ENCODE results near the gene ADAMTS5.

ADAMTS5 gene

DNA sequence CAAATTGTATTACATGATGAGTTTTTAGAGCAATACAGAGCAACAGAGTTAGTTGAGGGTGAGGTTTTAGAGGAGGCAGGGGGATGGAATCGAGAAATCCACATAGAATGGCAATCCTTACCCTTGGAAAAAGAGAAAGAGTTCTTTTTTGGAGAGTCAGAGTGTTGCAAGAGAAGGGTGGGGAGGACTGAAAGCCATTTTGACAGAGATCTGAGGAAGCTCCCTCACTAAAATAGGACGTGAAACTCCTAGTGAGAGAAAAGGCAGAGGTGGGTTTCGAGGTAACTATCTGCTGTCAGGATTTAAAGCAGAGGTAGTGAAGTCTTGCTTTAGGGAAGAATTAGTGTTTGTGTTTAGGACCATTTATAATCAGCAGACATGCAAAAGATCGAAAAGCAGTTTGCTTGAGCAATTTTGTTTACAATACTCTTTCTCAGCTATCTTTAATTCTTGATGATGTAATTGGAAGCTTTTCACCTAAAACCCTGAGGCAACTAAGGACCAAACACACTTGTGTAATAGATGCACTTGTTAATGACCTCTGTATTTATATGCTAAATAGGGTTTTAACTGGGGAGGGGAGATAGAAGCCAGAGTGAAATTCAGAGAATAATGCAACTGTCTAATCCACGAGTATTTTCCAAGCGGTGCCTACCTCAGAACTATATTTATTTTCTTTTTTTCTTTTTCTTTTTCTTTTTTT lies 20.0 kb downstream of the ADAMTS5 start:
- no peak for FAIRE-seq

DNA sequence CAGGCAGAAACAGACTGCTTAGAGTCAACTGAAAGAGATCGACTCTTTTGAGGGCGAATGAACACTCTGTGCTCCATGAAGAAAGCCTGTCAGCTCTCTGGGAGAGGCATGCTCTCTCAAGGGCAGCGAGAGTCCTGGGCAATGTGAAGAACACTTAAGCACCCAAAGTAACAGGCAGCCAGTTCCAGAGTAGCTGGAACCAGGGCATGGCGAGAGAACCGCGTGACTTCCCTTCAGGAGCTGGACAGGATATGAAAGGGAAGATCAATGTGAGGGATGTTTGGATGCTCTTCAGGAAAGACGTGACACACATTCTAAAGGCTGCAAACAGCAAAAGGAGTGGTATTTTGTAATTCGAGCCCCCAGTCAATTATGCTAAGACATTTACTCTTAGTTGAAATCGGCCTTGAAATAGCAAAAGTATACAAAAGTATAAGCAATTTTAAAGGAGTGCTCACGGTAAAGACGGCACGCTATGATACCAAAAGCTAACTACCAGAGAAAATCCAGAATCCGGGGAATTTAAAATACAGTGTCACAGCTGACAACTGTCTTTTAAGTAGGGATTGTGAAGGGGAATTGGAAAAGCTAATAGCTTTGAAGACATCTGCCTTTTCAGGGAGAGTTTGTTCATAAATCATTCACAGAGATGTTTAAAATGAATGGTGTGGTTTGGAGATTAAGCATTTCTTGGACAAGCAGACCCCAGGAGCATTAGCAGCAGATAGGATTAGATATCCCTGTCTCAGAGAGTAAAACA lies 20.8 kb downstream of the ADAMTS5 start:
- no peak for FAIRE-seq

DNA sequence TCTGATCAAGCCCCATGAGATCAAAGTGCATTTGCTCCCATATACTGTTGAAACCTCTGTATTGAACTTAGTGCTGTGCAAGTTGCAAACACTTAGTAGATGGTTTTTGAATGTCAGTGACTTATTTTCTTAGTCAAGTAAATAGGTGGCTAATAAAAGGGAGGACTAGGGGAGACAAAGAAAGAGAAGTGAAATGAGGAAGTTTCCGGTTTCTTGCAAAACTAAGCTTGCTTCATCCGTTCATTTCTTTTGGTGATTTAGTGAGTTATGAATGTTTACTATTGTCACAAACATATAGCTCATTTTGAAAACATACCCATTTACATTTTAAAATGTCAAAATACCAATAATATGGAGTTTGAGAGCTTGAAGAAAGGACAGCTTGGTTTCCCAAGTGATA lies 23.0 kb downstream of the ADAMTS5 start:
- FAIRE-seq = no peak

DNA sequence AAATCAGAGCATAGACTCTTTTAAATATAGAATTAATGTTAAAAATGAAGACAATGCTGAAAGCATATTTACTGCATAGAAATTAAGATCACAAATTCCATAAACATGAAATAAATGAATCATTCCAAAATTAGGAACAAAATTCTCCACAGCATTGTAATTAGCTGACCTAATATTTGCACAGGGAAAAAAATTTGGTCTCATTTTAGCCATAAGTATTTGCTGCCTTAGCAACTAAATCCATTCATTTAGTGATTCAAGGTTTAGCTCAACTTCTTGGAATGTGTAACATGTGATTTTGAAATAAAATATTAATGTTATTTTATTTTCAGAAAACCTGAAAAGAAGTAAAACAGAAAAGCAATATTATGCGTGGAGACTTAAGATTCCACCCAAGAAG lies 25.5 kb downstream of the ADAMTS5 start:
- FAIRE-seq = no peak

DNA sequence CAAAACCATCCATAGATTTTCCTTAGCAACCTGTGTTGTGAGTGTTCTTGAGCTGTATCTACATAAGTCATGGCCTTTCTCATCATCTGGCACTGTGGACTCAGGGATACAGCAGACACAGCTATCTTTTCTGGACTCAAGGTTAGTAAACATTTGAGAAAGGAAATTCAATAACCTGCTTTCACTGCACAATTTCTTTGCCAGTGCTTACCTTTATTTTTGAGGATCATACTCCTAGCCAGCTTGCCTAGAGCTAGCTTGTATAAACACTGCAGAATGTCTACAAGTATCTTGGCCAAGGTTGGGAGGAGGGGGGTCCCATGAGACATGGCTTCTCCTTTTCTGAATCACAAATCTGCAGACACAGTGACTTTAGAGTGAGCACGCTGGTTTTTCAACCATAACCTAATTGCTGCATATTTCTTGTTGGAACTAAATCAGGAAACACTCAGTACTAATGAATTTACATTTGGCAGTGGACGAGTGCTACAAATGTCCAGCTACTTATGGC lies 27.2 kb downstream of the ADAMTS5 start:
- no peak for FAIRE-seq

DNA sequence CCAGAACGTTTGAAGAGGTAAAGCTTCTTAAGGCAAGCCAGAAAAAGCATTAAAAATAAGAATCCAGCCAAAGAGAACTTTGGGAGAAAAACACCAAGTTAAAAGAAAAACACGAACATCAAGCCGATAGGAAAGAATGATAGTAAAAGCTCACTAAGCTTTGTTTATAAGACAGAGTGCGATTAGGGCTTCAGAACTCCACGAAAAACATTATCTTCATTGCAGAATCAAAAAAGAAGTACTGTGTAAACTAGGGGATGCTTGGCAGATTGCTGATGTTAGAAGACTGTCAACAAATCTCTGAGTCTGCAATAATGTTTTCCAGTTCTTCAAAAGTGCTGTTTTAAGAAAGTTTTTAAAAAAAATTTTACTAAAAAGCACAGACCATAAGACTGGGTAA lies 30.2 kb downstream of the ADAMTS5 start:
- FAIRE-seq = no peak

DNA sequence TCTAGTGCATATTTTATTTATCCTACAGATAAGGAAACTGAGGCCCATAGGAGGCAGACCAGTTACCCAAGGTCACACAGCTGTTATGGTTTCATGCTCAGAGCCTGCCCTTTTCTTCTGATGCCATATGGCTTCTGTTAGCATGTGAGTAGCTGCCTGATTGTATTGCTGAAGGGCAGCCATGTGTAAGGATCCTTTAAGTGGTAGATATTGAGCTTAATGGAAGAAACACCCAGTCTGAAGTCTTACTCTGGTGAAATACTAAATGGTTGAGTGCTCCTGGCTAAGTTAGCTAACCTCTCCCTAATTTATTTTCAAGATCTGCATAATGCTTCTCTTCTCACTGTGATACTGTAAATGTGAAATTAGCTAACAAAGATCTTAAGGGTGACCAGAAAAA lies 30.9 kb downstream of the ADAMTS5 start:
- no peak for FAIRE-seq

DNA sequence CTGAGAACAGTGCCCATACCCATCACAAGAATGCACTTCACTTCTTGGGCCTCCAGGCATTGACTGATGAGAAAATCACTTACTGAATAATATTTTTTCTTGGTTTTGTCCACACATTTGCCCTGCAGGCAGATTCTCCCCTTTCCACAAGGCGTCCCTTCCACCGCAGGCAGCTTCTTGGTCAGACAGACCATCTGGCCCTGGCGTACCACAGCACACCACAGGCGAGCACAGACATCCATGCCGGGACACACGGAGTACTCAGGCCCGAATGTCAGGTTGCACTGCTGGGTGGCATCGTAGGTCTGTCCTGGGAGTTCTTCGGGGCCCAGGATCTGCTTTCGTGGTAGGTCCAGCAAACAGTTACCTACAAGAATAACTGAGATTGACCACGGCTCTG lies 32.5 kb downstream of the ADAMTS5 start:
- FAIRE-seq = no peak

DNA sequence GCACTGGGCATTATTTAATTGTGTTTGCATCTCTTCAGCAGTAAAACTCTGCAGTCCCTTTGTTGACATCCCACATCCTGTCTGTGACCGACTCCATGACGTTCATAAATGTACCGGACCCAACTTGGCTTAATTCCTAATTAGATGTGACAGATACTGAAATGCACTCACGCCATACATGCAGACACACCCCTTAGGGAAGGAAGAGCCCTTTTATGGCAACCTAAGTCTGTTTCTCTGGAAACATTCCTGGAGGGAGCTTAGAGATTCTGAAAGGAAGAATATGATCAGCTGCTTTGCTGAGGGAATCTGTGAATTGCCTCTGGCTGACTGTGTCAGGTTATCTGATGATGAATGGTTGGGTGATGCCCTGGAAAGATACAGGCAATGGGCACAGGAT lies 33.4 kb downstream of the ADAMTS5 start:
- FAIRE-seq = no peak

DNA sequence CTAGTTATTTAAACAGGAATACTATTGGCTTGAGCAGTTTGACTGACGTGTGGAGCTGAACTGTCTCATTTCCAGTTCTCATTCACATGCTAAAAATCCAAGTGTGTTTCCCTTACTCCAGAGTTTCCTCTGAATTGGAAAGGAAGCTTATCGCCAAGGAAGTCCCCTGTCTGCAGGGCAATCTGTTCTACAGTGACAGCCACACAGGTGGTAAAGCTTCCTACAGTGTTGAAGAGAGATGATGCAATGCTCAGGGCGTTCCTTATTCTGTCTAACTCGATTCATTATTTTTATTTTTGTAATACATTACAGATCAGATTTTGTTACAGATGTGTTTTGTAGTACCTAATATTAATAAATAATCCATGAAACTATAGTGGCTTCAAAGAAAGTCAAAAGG lies 41.3 kb downstream of the ADAMTS5 start:
- FAIRE-seq = no peak

DNA sequence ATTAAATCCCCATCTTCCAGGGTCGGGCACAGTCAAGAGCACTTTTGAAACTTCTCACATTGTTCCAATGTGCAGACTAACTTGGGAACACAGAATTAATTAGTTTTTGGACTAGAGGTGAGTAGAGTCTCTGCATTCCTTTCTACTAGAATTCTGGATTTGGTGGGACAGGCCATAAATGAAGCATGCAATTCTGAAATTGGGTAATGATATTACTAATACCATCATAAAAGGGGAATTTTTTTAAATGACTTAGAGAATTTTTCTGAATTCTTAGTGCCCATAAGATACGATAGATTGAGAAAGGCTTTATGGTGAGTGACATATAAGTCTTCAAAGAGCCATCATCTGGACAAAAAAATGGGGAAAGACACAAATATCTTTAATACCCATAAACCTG lies 41.8 kb downstream of the ADAMTS5 start:
- FAIRE-seq = no peak

DNA sequence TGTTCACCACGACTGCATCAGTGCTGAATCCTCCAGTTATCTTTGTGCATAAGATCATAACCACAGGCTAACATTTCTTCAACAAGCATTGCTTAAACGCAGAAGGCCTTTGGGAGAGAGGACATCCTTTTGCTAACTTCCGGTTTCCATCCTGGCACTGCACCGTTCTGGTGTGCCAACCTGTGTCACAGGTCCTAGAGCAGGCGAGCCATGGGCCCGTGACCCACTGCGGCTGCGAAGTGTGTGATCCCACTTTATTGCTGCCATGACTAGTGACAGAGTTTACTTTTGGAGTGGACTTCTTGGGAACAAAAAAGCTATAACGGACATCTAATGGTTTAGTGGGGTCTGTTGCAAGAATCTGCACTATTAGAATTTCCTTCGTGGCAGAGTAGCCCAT lies 42.9 kb downstream of the ADAMTS5 start:
- FAIRE-seq = no peak

DNA sequence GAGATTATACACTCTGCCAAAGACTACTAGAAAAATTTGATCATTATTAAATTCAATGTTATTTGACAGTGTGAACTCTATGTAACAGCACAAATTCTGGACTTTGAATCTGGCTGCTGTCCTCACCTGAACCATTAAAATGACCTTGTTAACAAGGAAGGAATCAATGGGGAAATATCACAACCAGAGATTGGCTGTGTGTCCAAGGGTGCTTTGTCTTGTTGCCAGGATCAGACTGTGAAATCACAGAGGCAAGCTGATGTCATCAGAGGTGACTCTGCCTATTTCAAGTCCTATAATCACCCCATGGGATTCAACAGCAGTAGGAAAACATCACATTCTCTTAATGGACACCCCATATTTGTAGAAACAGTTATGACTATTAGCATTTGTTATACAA lies 46.8 kb downstream of the ADAMTS5 start:
- no peak for FAIRE-seq

DNA sequence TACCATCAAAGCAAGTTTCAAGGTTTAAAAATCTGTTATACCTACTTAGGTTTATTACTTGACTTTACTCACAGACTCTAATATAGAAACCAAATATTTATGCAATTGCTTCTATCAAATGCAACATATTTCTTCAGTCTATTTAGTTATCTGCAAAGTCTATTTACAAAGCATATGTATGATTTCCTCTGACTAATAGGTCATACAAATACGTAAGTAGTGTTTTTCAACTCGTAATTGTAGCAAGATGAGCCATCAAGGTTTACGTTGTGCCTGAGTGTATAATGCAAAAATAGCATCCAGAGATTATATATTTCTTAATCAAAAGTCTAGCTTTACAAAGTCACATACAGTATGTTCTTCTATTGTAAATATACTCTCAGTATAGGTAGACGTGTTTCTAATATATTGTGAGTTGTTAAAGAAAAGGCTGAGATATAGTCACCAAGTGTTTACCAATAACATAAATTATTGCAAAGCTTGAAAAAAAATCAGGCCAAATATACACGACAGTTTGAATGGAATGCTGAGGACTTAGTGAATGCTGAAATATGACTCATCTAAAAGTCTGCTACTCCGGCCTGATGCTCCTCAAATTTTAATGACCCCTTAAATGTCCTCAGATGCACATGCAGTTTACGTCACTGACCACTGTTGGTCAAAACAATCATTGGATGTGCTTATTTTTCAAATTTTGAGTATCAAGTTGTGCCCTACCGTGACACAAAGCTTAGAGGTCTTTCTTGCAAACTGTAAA lies 48.4 kb downstream of the ADAMTS5 start:
- FAIRE-seq = no peak

DNA sequence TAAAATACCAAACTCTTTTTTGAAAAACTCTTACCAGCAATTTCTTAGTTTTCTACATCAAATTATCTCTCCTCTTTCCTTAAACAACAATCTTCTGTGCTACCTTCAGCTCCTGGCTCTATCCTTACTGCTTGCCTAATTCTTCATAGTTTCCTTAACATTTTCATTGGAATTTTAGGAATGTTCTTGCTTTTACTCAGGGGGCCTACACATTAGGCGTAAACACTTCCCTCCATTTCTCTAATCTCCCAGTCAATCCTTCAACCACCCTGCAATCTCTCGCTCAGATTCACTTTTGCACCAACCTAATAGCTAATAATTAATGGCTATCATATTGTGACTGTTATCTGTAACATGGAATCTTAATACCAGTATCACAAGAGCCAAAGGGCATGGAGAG lies 50.1 kb downstream of the ADAMTS5 start:
- FAIRE-seq = no peak

DNA sequence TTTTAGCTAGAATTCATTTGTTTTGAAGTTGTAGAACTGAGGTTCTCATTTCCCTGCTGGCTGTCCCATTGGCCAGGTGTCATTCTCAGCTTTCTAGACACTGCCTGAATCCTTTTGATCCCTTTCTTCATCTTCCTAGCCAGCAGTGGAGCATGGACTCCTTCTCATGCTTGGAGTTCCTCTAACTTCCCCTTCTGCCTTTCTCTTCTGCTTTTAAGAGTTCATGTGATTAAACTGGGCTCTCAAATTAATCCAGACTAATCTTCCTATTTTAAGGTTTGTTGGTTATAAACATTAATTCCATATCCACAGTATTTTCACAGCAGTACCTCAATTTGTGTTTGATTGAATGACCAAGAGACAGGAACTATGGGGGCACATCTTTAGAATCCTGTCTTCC lies 52.3 kb downstream of the ADAMTS5 start:
- FAIRE-seq = no peak

DNA sequence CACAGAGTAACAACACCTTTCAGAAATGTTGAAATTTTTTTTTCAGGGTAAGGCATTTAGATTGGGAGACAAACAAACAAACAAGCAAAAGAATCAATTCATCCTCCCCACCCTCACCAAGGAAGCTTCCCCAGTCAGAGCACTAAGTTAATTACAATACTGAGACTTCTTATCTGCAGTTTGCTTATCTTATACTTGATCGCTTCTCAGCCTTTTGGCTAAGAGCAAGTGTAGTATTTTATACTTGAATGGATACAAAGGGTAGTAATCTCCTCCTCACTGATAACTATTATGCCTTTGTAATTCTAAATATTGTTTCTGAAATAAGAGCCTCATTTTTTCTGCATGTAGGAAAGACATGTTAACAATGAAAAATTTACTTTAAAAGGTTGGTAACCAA lies 54.4 kb downstream of the ADAMTS5 start:
- no peak for FAIRE-seq

DNA sequence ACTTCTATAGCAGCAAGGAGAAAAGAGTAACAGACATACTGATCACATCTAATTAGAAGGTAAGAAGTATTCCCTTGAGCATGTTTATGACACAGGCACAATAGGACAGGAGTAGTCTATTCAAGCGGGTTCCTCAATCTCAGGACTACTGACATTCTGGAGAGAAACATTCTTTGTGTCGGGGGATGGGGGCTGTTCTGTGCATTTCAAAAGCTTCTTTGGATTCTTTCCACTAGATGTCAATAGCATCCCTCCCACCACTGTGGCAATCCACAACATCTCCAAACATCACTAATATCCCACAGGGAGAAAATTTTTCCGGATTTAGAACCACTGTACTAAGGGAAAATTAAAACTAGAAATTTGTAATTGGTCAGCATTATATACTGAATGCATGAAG lies 56.9 kb downstream of the ADAMTS5 start:
- FAIRE-seq = no peak

DNA sequence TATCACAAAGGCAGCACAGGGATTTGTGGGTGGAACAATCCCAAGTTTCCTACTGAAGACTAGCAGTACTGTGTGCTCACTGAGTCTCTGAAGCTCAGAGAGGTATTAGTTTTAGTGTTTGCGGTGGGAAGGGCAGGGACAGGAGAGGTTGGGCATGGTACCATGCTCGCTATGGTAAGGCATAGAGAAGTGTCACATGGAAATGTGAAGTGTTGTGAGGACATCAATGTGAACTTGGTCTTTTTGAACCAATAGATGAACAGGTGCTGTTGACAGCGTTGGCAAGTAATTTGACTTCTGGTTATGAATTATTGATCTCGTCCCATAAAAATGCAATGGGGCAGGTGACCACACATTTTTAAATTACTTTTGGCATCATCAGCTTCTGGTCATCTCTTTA lies 65.9 kb downstream of the ADAMTS5 start:
- no peak for FAIRE-seq

DNA sequence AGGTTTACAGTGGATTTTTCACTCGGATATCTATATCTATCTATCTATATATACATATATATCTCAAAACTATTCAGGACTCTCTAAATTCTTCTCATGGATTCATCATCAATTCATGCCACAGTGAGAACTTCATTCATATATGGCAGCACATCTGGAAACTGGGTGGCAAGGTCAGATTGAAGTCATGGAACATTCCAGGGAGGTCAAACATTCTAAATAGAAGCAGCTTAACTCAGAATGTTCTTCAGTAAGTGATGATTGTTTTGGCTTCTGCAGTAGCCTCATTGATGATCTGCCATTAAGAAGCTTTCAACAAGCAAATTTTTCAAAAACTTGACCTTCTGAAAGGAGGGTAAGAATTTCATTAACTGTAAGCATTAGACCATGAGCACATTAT lies 74.7 kb downstream of the ADAMTS5 start:
- FAIRE-seq = no peak

DNA sequence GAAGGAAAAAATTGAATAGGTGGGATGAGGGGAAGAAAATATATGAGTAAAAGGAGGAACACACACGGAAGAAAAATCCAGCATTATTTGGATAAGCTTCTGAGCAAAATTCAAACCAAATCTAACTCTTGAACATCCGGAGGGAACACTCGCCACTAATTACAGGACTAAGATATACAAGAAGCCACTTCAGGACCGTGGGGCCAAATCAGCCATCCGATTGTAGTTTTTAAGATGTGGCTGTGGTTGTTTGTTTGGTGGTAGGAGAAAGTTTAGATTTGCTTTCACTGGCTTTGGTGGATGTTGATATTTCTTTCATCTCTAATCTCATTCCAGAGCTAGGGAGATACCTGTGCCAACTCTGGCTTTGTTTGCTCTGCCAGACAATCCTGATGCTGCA lies 78.0 kb downstream of the ADAMTS5 start:
- no peak for FAIRE-seq

DNA sequence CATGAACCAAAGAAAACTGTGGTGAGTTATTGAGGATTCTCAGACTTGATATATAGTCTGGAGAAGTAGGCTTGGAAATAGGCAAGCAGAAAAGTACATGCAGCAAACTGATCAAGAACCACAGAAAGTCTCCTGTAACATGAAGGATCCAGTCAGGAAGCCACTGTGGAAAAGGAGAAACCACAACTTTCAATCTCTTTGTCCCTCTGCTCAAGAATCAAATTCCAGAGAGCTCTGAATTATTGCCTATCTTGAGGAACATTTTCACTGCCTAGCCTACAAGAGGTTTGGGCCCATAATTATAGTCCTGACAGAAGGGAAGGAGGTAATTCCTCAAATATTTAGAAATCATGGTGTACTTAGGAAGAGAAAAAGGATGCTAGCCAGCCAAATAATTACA lies 78.6 kb downstream of the ADAMTS5 start:
- FAIRE-seq = no peak

DNA sequence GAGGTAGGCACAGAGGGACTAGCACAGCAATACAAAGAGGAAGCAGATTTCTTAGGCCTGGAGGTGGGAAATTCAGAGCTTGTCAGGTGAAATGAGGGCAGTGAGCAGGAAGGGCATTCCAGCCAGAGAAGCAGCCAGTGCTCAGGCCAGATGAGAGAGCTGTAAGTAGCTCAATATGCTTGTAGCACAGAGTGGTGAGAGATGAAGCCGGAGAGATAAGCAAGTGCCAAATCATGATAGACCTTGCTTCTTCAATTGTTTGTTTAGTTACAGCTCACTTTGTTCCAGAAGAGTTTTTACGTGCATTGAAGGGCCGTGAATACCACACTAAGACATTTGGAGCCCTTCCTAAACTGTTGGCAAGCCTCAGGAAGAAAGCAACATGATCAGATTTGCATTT lies 79.6 kb downstream of the ADAMTS5 start:
- FAIRE-seq = no peak

DNA sequence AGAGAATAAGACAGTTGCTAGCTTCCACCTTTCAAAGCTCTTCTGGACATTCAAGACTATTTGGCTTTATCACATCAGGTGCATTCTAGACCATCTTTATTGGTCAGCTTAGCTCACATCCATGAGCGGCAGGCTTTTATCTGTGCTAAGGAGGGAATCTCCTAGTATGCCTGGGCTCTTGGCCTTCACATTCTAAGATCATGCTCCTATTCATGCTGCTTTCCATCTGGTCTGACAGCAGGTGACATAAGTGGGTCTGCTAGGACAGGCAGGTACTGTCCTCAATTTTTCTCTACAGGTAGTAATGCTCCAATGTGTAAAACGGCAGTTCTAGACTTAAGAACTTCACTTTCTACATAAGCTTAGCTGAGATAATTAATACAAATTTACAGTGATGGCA lies 82.5 kb downstream of the ADAMTS5 start:
- no peak for FAIRE-seq

All from colon (tissue), 2 donors.